HepG2 (cell line): ENCODE measurements around the gene IQUB. TPM values are rescaled to one million over a fixed set of nuclear protein-coding genes. Genes with fewer than 3 reads are reported as not detected.
A peak's percentile ranks its signal among the peaks of the same experiment; 100 is the strongest.

Source experiments
- ATAC-seq: fragments of 200-7000 bp; cut with Tn5 transposase; 3 replicates; pipeline ENCODE4 v1.9.1; 2020; ENCODE audit warnings: mild to moderate bottlenecking, moderate library complexity
- BruUV-seq: library from RNA; stranded (reverse); fragments of 400-500 nt; replicated peaks from 2 replicates; lab custom pipeline; 2021; lab: Mats Ljungman, UMichigan
- CTCF ChIA-PET: fragments of 300-600 bp; formaldehyde crosslinking; extraction: SDS; loops from one replicate; lab custom pipeline; 2021; ENCODE audit warnings: low total read pairs, inconsistent platforms, low intra/inter-chr PET ratio; lab: Yijun Ruan, JAX
- POLR2A ChIA-PET: fragments of 350-600 bp; sonication (Branson Sonifier 250); formaldehyde crosslinking; loops from one replicate; lab custom pipeline; 2020; ENCODE audit warnings: antibody characterized with exemption, inconsistent platforms; lab: Yijun Ruan, JAX
- DNase-seq: peaks from one replicate; pipeline ENCODE4 v3.0.0-alpha.2; 2015; ENCODE audit warnings: low spot score
- FAIRE-seq: peaks from 3 replicates; lab custom pipeline; 2011; peaks lifted over from hg19 to GRCh38; lab: Jason Lieb, UNC
- H2AFZ ChIP-seq: one replicate; pipeline ENCODE4 v1.6.1; 2011; ENCODE audit warnings: low read length, inconsistent platforms
- H3K27ac ChIP-seq: fragments of 300-600 bp; 3 replicates; pipeline ENCODE4 v1.8.0; 2011; ENCODE audit warnings: mixed run types, mild to moderate bottlenecking, mixed read lengths, low read length, inconsistent platforms; ENCODE audit not compliant: insufficient read depth; ENCODE audit errors: extremely low read length
- H3K27me3 ChIP-seq, 2 experiments: fragments of 200-600 bp in 1 of 2; 2 replicates in 1 of 2; 3 replicates in 1 of 2; pipeline versions ENCODE4 v1.6.0 to v1.8.0; 2011; ENCODE audit warnings: low read length in 2 of 2, mild to moderate bottlenecking in 2 of 2, moderate library complexity in 2 of 2, inconsistent platforms in 1 of 2; ENCODE audit not compliant: insufficient read depth in 2 of 2, control insufficient read depth in 1 of 2
- H3K36me3 ChIP-seq, 2 experiments: fragments of 200-600 bp in 1 of 2; replicated peaks in 1 of 2; 2 replicates in 1 of 2; 3 replicates in 1 of 2; pipeline versions ENCODE4 v1.5.1 to v1.8.0; 2011; ENCODE audit warnings: low read length in 2 of 2, inconsistent platforms in 1 of 2; ENCODE audit not compliant: insufficient read depth in 2 of 2, control insufficient read depth in 1 of 2
- H3K4me1 ChIP-seq: 2 replicates; pipeline ENCODE4 v1.5.1; 2012; ENCODE audit warnings: low read length, inconsistent platforms; ENCODE audit not compliant: insufficient read depth
- H3K4me2 ChIP-seq: 2 replicates; pipeline ENCODE4 v1.6.0; 2011; ENCODE audit warnings: low read depth, low read length, inconsistent platforms
- H3K4me3 ChIP-seq, 3 experiments: fragments of 200-600 bp in 1 of 3; sonication (generic), shearing (Covaris generic) in 1 of 3; replicated peaks in 1 of 3; 2 replicates each; pipeline ENCODE4 v1.5.1; 2011 to 2016; ENCODE audit warnings: low read length in 3 of 3, inconsistent platforms in 2 of 3, low read depth in 2 of 3, mild to moderate bottlenecking in 2 of 3, control low read depth in 1 of 3, mixed read lengths in 1 of 3; ENCODE audit not compliant: insufficient read depth in 1 of 3
- H3K79me2 ChIP-seq: one replicate; pipeline ENCODE4 v1.6.1; 2011; ENCODE audit warnings: low read length, inconsistent platforms; ENCODE audit not compliant: insufficient read depth
- H3K9ac ChIP-seq: 2 replicates; pipeline ENCODE4 v1.6.0; 2011; ENCODE audit warnings: mild to moderate bottlenecking, low read depth, low read length, inconsistent platforms; ENCODE audit not compliant: insufficient read depth
- H3K9me3 ChIP-seq: 2 replicates; pipeline ENCODE4 v1.5.1; 2012; ENCODE audit warnings: mild to moderate bottlenecking, low read length
- H4K20me1 ChIP-seq: 2 replicates; pipeline ENCODE4 v1.6.0; 2011; ENCODE audit warnings: inconsistent platforms, mild to moderate bottlenecking, low read length, moderate library complexity; ENCODE audit not compliant: insufficient read depth
- ADNP ChIP-seq: sonication (generic); formaldehyde crosslinking; IDR thresholded peaks from 2 replicates; pipeline ENCODE4 v1.4.0; 2020; ENCODE audit warnings: missing genetic modification reagents
- ARNTL ChIP-seq: sonication (generic); formaldehyde crosslinking; IDR thresholded peaks from 2 replicates; pipeline ENCODE4 v1.4.0; 2020; ENCODE audit warnings: mild to moderate bottlenecking, missing genetic modification reagents
- ELF1 ChIP-seq: sonication (generic); formaldehyde crosslinking; IDR thresholded peaks from 2 replicates; pipeline ENCODE4 v1.4.0; 2020; ENCODE audit warnings: missing genetic modification reagents
- GMEB1 ChIP-seq: sonication (generic); formaldehyde crosslinking; IDR thresholded peaks from 2 replicates; pipeline ENCODE4 v1.5.1; 2020; ENCODE audit warnings: missing genetic modification reagents, mild to moderate bottlenecking, borderline replicate concordance
- KDM2A ChIP-seq: sonication (generic); formaldehyde crosslinking; IDR thresholded peaks from 2 replicates; pipeline ENCODE4 v1.4.0; 2020; ENCODE audit warnings: low read depth, missing genetic modification reagents, borderline replicate concordance
- LRRFIP1 ChIP-seq: sonication (generic); formaldehyde crosslinking; conservative IDR thresholded peaks from 2 replicates; pipeline ENCODE4 v1.4.0; 2020; ENCODE audit warnings: missing genetic modification reagents
- MAFF ChIP-seq: IDR thresholded peaks from 2 replicates; pipeline ENCODE4 v1.6.1; 2011; ENCODE audit warnings: low read depth, low read length, improper control_type of control experiment
- MAFK ChIP-seq, 2 experiments: IDR thresholded peaks in 1 of 2; conservative IDR thresholded peaks in 1 of 2; 2 replicates each; pipeline ENCODE4 v1.6.1; 2011; ENCODE audit warnings: improper control_type of control experiment in 2 of 2, low read length in 2 of 2
- NCOR1 ChIP-seq: fragments of 200-600 bp; sonication (generic); IDR thresholded peaks from 2 replicates; pipeline ENCODE4 v1.7.0; 2017; ENCODE audit warnings: antibody characterized with exemption, low read length, borderline replicate concordance
- SRSF1 ChIP-seq: fragments of 200-400 bp; formaldehyde crosslinking; optimal IDR thresholded peaks from 2 replicates; pipeline ENCODE3; 2017; ENCODE audit warnings: mild to moderate bottlenecking, low read depth, low read length, moderate library complexity
- ZBTB4 ChIP-seq: sonication (generic); formaldehyde crosslinking; IDR thresholded peaks from 2 replicates; pipeline ENCODE4 v1.4.0; 2020; ENCODE audit warnings: missing genetic modification reagents, mild to moderate bottlenecking, borderline replicate concordance
- ZNF207 ChIP-seq: fragments of 450-650 bp; IDR thresholded peaks from 2 replicates; pipeline ENCODE4 v1.6.1; 2016; ENCODE audit warnings: antibody characterized with exemption, borderline replicate concordance
- ZNF44 ChIP-seq: sonication (generic); formaldehyde crosslinking; IDR thresholded peaks from 2 replicates; pipeline ENCODE4 v1.5.1; 2020; ENCODE audit warnings: mild to moderate bottlenecking, missing genetic modification reagents
- ZNF577 ChIP-seq: sonication (generic); formaldehyde crosslinking; IDR thresholded peaks from 2 replicates; pipeline ENCODE4 v1.4.0; 2020; ENCODE audit warnings: mild to moderate bottlenecking, low read depth, missing genetic modification reagents, borderline replicate concordance
- WGBS: methylation state at CpG from one replicate; pipeline ENCODE4 v1.1.6; 2017; ENCODE audit warnings: low lambda C conversion rate; 5-methylcytosine and 5-hydroxymethylcytosine counted together
- in situ Hi-C: cut with HindIII; loops from 2 replicates; pipeline ENCODE4 v1.10.0; 2017; ENCODE audit warnings: low pct_unique_long_range_greater_than_20kb; ENCODE audit not compliant: extremely low pct_ligation_motif_present
- intact Hi-C: fragments of 100-400 bp; cut with micrococcal nuclease; formaldehyde crosslinking; loops from one replicate; pipeline ENCODE4 v1.10.0; 2022; ENCODE audit not compliant: unreplicated experiment
- polyA plus RNA-seq, 8 experiments: library from polyadenylated mRNA; depleted of rRNA in 3 of 8; stranded (reverse) in 7 of 8; unstranded in 1 of 8; fragments of >200 nt; fragmentation: Illumina TruSeq in 4 of 8; extraction: Trizol in 4 of 8; gene quantifications; 2 replicates each; pipeline versions ENCODE4 v1.2.1 to v1.2.3, GENCODE V29; 2011 to 2016; ENCODE audit warnings: low read depth in 4 of 8, missing spikeins in 1 of 8, mixed read lengths in 1 of 8; ENCODE audit not compliant: insufficient read depth in 1 of 8
- total RNA-seq, 5 experiments: library from RNA; depleted of rRNA; stranded (reverse); fragments of >200 nt; fragmentation: Illumina TruSeq; extraction: Trizol; gene quantifications; 2 replicates each; pipeline ENCODE4 v1.2.3, GENCODE V29; 2016; ENCODE audit warnings: low read depth in 1 of 5

IQUB gene
- total and polyA plus RNA-seq, 2 of the 13 experiments (the other 11 are each of a cell fraction or from before 2014, with no cell fraction given), result 0.07 TPM; not detected in 1

- TF ChIP-seq ZNF577 (CRISPR knock-in tag), result no peak
- no peak for TF ChIP-seq ELF1 (CRISPR knock-in tag)
- TF ChIP-seq KDM2A (CRISPR knock-in tag), result no peak
- no peak for TF ChIP-seq ZBTB4 (CRISPR knock-in tag)
- TF ChIP-seq ARNTL, result no peak
- no peak for TF ChIP-seq ZNF207
- peak; percentile 31; the same call in 1 of the 2 replicates for TF ChIP-seq MAFF
- peak in 1 of 2 experiments; percentile 37; a peak in 1 of 4 replicates for TF ChIP-seq MAFK (conservative IDR thresholded peaks at IDR 0.05 in 1 of 2, IDR thresholded peaks at IDR 0.05 in 1 of 2; ENCODE audit: low read length in 2 of 2)
- TF ChIP-seq LRRFIP1 (CRISPR knock-in tag), result no peak
- TF ChIP-seq GMEB1 (CRISPR knock-in tag), result no peak
- TF ChIP-seq ZNF44 (CRISPR knock-in tag), result no peak
- TF ChIP-seq SRSF1, result no peak
- TF ChIP-seq NCOR1, result no peak
- no peak for TF ChIP-seq ADNP (CRISPR knock-in tag)
- CTCF ChIA-PET, result no interaction called here
- in situ Hi-C loops (no loop called here), intact Hi-C loops (no loop called here)
- H4K20me1 ChIP-seq, result no peaks in the 10 kb centered on the region
- H3K79me2 ChIP-seq, result no peaks in the 10 kb centered on the region
- POLR2A ChIA-PET, result no interaction called here
- DNase-seq (no peak), ATAC-seq (no peak), FAIRE-seq (no peak)
- no peak overlapping the region for H3K4me2 ChIP-seq
- no peaks in the 10 kb centered on the region for H3K36me3 ChIP-seq
- no TSS peak for BruUV-seq
- WGBS, result 0% methylated on average over 1 of the region's 1 CpG
- no peaks in the 10 kb centered on the region for H3K27me3 ChIP-seq
- H3K4me1 ChIP-seq, result no peaks in the 10 kb centered on the region
- no peak overlapping the region for H3K27ac ChIP-seq
- H3K9ac ChIP-seq, result no peak overlapping the region
- no peaks in the 10 kb centered on the region for H3K9me3 ChIP-seq
- no peak overlapping the region for H2AFZ ChIP-seq
- H3K4me3 ChIP-seq, result no peak overlapping the region
Observed at GRCh38 chr7:123571187-123571586, 36.8 kb upstream of the IQUB start.
